K562 (cell line): ENCODE results near the gene DOCK6.

Source experiments
- DDX20 ChIP-seq: fragments of 450-650 bp; IDR thresholded peaks from 2 replicates; pipeline ENCODE4 v1.6.1; 2016; ENCODE audit warnings: missing genetic modification characterization, low read depth, mild to moderate bottlenecking, missing compliant biosample characterization, moderate library complexity
- E2F3 ChIP-seq: fragments of 250-450 bp; sonication (Bioruptor Pico); IDR thresholded peaks from 2 replicates; pipeline ENCODE4 v1.4.0; 2020; ENCODE audit warnings: mild to moderate bottlenecking
- EHMT2 ChIP-seq: fragments of 450-650 bp; IDR thresholded peaks from 2 replicates; pipeline ENCODE4 v1.6.1; 2018; ENCODE audit warnings: antibody characterized with exemption
- MTA3 ChIP-seq: fragments of 450-650 bp; formaldehyde crosslinking; IDR thresholded peaks from 2 replicates; pipeline ENCODE4 v1.6.1; 2017; ENCODE audit warnings: mild to moderate bottlenecking, borderline replicate concordance
- MTF1 ChIP-seq: fragments of 250-450 bp; sonication (Bioruptor Pico); IDR thresholded peaks from 2 replicates; pipeline ENCODE4 v1.9.0; 2021; ENCODE audit warnings: moderate library complexity, mild to moderate bottlenecking, inconsistent platforms, borderline replicate concordance
- SAP30 ChIP-seq: fragments of 200-600 bp; sonication (generic); IDR thresholded peaks from 2 replicates; pipeline ENCODE4 v1.6.1; 2012; ENCODE audit warnings: borderline replicate concordance, low read depth, mild to moderate bottlenecking, moderate library complexity, low read length, control low read depth, inconsistent platforms; ENCODE audit not compliant: insufficient read depth, poor library complexity, severe bottlenecking
- SNIP1 ChIP-seq: fragments of 450-650 bp; IDR thresholded peaks from 2 replicates; pipeline ENCODE4 v1.7.1; 2017; ENCODE audit warnings: low read depth, mild to moderate bottlenecking
- ZKSCAN1 ChIP-seq: fragments of 150-350 bp; IDR thresholded peaks from 2 replicates; pipeline ENCODE4 v1.6.1; 2016; ENCODE audit warnings: low read depth, low read length
- TF ChIP-seq, protein P1 (sequence below): sonication (generic); formaldehyde crosslinking; IDR thresholded peaks from 2 replicates; pipeline ENCODE4 v1.5.0; 2020; ENCODE audit warnings: missing genetic modification reagents
- TF ChIP-seq, protein P2 (sequence below), 3 experiments: IDR thresholded peaks in 2 of 3; conservative IDR thresholded peaks in 1 of 3; 2 replicates each; pipeline ENCODE4 v1.5.1; 2011 to 2012; ENCODE audit warnings: low read length in 3 of 3, mild to moderate bottlenecking in 3 of 3, control low read depth in 2 of 3, improper control_type of control experiment in 1 of 3, inconsistent platforms in 1 of 3, low read depth in 1 of 3, mixed read lengths in 1 of 3, moderate library complexity in 1 of 3; ENCODE audit not compliant: insufficient read depth in 2 of 3

DNA sequence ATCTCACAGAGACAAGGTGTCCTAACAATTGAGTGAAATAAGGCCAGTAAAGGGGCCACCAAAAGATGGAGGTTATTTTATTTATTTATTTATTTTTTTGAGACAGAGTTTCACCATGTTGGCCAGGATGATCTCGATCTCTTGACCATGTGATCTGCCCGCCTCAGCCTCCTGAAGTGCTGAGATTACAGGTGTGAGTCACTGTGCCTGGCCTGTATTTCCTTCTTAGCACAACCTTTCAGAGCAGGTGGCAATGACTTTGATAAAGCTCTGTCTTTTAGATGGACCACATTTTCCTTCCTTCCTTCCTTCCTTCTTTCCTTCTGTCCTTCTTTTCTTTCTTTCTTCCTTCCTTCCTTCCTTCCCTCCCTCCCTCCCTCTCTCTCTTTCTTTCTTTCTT is 11.0 kb upstream of the DOCK6 start:
- TF ChIP-seq MTA3 (no peak), SAP30 (no peak), SNIP1 (no peak), MTF1 (CRISPR knock-in tag) (no peak), ZKSCAN1 (no peak), EHMT2 (no peak), DDX20 (tag) (no peak), E2F3 (CRISPR knock-in tag) (no peak)
- TF ChIP-seq, protein P1, sequence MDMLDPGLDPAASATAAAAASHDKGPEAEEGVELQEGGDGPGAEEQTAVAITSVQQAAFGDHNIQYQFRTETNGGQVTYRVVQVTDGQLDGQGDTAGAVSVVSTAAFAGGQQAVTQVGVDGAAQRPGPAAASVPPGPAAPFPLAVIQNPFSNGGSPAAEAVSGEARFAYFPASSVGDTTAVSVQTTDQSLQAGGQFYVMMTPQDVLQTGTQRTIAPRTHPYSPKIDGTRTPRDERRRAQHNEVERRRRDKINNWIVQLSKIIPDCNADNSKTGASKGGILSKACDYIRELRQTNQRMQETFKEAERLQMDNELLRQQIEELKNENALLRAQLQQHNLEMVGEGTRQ (CRISPR knock-in tag), result no peak
- TF ChIP-seq, protein P2, sequence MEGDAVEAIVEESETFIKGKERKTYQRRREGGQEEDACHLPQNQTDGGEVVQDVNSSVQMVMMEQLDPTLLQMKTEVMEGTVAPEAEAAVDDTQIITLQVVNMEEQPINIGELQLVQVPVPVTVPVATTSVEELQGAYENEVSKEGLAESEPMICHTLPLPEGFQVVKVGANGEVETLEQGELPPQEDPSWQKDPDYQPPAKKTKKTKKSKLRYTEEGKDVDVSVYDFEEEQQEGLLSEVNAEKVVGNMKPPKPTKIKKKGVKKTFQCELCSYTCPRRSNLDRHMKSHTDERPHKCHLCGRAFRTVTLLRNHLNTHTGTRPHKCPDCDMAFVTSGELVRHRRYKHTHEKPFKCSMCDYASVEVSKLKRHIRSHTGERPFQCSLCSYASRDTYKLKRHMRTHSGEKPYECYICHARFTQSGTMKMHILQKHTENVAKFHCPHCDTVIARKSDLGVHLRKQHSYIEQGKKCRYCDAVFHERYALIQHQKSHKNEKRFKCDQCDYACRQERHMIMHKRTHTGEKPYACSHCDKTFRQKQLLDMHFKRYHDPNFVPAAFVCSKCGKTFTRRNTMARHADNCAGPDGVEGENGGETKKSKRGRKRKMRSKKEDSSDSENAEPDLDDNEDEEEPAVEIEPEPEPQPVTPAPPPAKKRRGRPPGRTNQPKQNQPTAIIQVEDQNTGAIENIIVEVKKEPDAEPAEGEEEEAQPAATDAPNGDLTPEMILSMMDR (IDR thresholded peaks at IDR 0.05 in 2 of 3, conservative IDR thresholded peaks at IDR 0.05 in 1 of 3; ENCODE audit: insufficient read depth in 2 of 3, low read depth in 1 of 3, low read length in 3 of 3), result no peak
